ENCODE measurements around the gene FOXP1. TPM values are rescaled to one million over a fixed set of nuclear protein-coding genes. Genes with fewer than 3 reads are reported as not detected.

The FOXP1 gene
- total and polyA plus RNA-seq, 2 donors from 2014 or later = 6.7 to 87.2 TPM

DNA sequence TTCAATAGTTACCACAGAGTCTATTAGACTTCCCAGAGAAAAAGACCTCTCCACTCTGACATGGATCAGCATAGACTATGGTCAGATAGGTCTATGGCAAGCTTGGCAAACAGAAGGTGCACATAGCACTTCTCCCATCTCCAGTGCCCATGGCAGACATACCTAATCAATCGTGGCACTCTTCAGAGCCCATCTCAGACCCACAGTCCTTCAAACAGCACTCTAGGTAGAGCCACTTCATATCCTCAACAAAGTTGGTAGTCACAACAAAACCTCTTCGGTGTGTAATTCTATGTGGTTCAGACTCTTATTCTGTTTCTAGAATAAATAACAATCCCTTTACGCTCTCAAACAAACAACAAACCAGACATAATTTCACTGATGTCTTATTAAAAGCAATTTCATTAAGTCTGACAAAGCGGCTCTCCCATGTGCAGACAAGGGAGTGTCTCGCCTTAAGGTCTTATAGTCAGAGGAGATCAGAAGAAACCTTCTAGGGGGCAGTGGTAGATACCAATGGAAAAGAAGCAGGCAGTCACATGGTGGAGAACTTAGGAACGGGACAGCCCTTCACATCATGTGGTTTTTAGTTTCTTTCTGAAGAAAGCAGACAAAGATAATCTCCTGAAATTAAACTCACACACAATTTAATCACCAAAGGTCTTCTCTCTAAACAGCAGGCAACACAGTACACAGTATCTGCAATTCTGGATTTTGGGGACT, 483.4 kb downstream of the FOXP1 start:
- no peaks in the 10 kb centered on the region for H3K27me3 ChIP-seq (ENCODE audit: control insufficient read depth, insufficient read depth, low read length)
- TF ChIP-seq, protein P1, sequence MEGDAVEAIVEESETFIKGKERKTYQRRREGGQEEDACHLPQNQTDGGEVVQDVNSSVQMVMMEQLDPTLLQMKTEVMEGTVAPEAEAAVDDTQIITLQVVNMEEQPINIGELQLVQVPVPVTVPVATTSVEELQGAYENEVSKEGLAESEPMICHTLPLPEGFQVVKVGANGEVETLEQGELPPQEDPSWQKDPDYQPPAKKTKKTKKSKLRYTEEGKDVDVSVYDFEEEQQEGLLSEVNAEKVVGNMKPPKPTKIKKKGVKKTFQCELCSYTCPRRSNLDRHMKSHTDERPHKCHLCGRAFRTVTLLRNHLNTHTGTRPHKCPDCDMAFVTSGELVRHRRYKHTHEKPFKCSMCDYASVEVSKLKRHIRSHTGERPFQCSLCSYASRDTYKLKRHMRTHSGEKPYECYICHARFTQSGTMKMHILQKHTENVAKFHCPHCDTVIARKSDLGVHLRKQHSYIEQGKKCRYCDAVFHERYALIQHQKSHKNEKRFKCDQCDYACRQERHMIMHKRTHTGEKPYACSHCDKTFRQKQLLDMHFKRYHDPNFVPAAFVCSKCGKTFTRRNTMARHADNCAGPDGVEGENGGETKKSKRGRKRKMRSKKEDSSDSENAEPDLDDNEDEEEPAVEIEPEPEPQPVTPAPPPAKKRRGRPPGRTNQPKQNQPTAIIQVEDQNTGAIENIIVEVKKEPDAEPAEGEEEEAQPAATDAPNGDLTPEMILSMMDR (IDR thresholded peaks at IDR 0.05; ENCODE audit: borderline replicate concordance, extremely low read depth, insufficient read depth) = no peak
- no peak overlapping the region for H3K4me3 ChIP-seq (ENCODE audit: low read length in 3 of 3)
- no peak overlapping the region for H3K27ac ChIP-seq (ENCODE audit: low read depth in 2 of 2, low read length in 2 of 2)
- no peaks in the 10 kb centered on the region for H3K36me3 ChIP-seq (ENCODE audit: control insufficient read depth in 2 of 3, insufficient read depth in 3 of 3, low read length in 3 of 3)
- H3K4me1 ChIP-seq (ENCODE audit: control insufficient read depth in 2 of 3, insufficient read depth in 2 of 3, low read depth in 1 of 3, low read length in 3 of 3) = no peaks in the 10 kb centered on the region
- no peak overlapping the region for H3K9ac ChIP-seq (ENCODE audit: low read length in 3 of 3)
- DNase-seq (no peak), FAIRE-seq (no peak)
- intact Hi-C loops (cut with DNase I) = no loop called here
- H3K9me3 ChIP-seq (ENCODE audit: control insufficient read depth in 2 of 3, insufficient read depth in 1 of 3, low read length in 3 of 3) = no peaks in the 10 kb centered on the region

DNA sequence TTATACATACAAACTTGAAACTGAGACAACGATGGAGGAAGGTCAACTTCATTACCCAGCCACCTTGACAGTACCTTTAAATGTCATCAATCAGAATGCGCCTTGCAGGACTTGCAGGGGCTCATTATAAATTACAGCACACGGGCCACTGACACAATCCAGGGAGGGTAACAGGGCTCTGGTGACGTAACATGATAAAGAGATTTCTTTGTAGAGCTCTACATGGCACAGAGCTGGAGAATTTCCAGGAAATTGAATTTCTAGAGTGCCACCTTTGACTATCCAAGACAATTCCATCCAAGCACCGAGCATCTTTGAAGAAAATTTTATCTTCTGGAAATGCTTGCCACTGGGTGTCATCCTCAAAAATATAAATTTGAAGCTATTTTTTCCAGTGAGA, 486.0 kb downstream of the FOXP1 start:
- peak in 1 of 5 donors; percentile 11 for DNase-seq
- H3K27ac ChIP-seq (ENCODE audit: low read depth in 2 of 2, low read length in 2 of 2) = no peak overlapping the region
- no peak overlapping the region for H3K4me3 ChIP-seq (ENCODE audit: low read length in 3 of 3)
- H3K4me1 ChIP-seq (ENCODE audit: control insufficient read depth in 2 of 3, insufficient read depth in 2 of 3, low read depth in 1 of 3, low read length in 3 of 3) = no peaks in the 10 kb centered on the region
- no peaks in the 10 kb centered on the region for H3K27me3 ChIP-seq (ENCODE audit: control insufficient read depth, insufficient read depth, low read length)
- no peaks in the 10 kb centered on the region for H3K9me3 ChIP-seq (ENCODE audit: control insufficient read depth in 2 of 3, insufficient read depth in 1 of 3, low read length in 3 of 3)
- TF ChIP-seq, protein P1 (IDR thresholded peaks at IDR 0.05; ENCODE audit: borderline replicate concordance, extremely low read depth, insufficient read depth) = no peak
- no peak overlapping the region for H3K9ac ChIP-seq (ENCODE audit: low read length in 3 of 3)
- intact Hi-C loops (cut with DNase I) = no loop called here
- no peak for FAIRE-seq
- H3K36me3 ChIP-seq (ENCODE audit: control insufficient read depth in 2 of 3, insufficient read depth in 3 of 3, low read length in 3 of 3) = no peaks in the 10 kb centered on the region

DNA sequence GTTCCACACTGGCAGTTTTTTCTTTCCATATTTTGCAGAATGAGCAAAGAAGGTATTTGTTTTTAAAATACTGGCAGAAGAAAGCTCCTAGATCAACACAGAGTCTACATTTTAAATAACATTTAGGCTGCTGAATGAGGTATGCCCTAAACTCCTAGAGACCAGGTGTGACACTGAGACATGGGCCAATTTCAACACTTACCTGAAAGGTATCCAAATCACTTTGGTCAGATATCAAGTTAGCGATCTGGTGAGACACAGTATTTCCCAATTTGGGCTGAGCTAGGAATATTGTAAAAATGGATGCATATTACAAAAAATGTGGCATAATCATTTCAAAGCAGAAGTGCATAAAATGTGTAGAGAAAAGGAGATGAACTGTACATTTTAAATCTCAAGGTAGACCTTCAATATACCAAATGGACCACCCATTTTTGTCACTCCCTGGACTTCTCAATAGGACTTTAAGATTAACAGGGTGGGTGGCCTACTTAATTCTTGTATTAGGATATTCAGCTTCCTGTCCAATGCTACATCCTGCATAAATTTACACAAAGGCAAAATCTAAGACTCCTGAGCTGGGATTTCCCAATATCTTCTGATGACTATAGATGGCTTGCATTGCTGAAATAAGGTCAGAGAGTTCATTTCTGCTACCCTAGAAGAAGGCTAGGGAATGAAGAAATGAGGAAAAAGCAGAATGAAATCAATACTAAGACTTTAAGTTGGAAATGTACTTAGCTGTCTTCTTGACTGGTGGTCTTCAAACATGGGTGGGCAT, 487.8 kb downstream of the FOXP1 start:
- TF ChIP-seq, protein P1 (IDR thresholded peaks at IDR 0.05; ENCODE audit: borderline replicate concordance, extremely low read depth, insufficient read depth) = no peak
- DNase-seq (no peak), FAIRE-seq (no peak)
- H3K9me3 ChIP-seq (ENCODE audit: control insufficient read depth in 2 of 3, insufficient read depth in 1 of 3, low read length in 3 of 3) = no peaks in the 10 kb centered on the region
- H3K27me3 ChIP-seq (ENCODE audit: control insufficient read depth, insufficient read depth, low read length) = no peaks in the 10 kb centered on the region
- no peak overlapping the region for H3K4me3 ChIP-seq (ENCODE audit: low read length in 3 of 3)
- intact Hi-C loops (cut with DNase I) = no loop called here
- no peaks in the 10 kb centered on the region for H3K36me3 ChIP-seq (ENCODE audit: control insufficient read depth in 2 of 3, insufficient read depth in 3 of 3, low read length in 3 of 3)
- no peak overlapping the region for H3K27ac ChIP-seq (ENCODE audit: low read depth in 2 of 2, low read length in 2 of 2)
- no peak overlapping the region for H3K9ac ChIP-seq (ENCODE audit: low read length in 3 of 3)
- H3K4me1 ChIP-seq (ENCODE audit: control insufficient read depth in 2 of 3, insufficient read depth in 2 of 3, low read depth in 1 of 3, low read length in 3 of 3) = no peaks in the 10 kb centered on the region
